ENCODE measurements around the gene APEH. TPM values are rescaled to one million over a fixed set of nuclear protein-coding genes. Genes with fewer than 3 reads are reported as not detected.

Gene APEH
- total and polyA plus RNA-seq, 4 donors, result 65.1 to 94.1 (median 87.5) TPM

GRCh38 chr3:49680493-49681231, 6.5 kb downstream of the APEH start (continued):
- TF ChIP-seq, protein P1, sequence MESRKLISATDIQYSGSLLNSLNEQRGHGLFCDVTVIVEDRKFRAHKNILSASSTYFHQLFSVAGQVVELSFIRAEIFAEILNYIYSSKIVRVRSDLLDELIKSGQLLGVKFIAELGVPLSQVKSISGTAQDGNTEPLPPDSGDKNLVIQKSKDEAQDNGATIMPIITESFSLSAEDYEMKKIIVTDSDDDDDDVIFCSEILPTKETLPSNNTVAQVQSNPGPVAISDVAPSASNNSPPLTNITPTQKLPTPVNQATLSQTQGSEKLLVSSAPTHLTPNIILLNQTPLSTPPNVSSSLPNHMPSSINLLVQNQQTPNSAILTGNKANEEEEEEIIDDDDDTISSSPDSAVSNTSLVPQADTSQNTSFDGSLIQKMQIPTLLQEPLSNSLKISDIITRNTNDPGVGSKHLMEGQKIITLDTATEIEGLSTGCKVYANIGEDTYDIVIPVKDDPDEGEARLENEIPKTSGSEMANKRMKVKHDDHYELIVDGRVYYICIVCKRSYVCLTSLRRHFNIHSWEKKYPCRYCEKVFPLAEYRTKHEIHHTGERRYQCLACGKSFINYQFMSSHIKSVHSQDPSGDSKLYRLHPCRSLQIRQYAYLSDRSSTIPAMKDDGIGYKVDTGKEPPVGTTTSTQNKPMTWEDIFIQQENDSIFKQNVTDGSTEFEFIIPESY (IDR thresholded peaks at IDR 0.05), result no peak
- no peak for TF ChIP-seq SP1 (IDR thresholded peaks at IDR 0.05)

GRCh38 chr3:49681232-49681522, 7.0 kb downstream of the APEH start:
- DNase-seq (ENCODE audit: low spot score), result no peak
- Histone ChIP-seq H3K4me1 (ENCODE audit: control insufficient read depth in 4 of 4, insufficient read depth in 4 of 4, low read length in 3 of 4) (peaks cover 0 to 5% (median 2%) of the 10 kb centered on the region in 4 donors), H3K27ac (ENCODE audit: low read depth in 1 of 2, low read length in 2 of 2) (no peak overlapping the region), H3K4me3 (ENCODE audit: low read depth in 1 of 3, low read length in 3 of 3) (no peak overlapping the region), H3K36me3 (ENCODE audit: control insufficient read depth in 4 of 4, insufficient read depth in 3 of 4, low read depth in 1 of 4, low read length in 3 of 4) (peaks cover 17 to 78% (median 57%) of the 10 kb centered on the region in 4 donors), H3K9ac (ENCODE audit: low read depth in 1 of 2, low read length in 2 of 2) (no peak overlapping the region), H3K27me3 (ENCODE audit: control insufficient read depth in 4 of 4, insufficient read depth in 4 of 4, low read length in 3 of 4) (no peaks in the 10 kb centered on the region), H3K9me3 (ENCODE audit: control insufficient read depth in 4 of 4, low read length in 3 of 4) (no peaks in the 10 kb centered on the region)
- 98% methylated on average over 2 of the region's 2 CpGs for WGBS
- TF ChIP-seq NR2F2 (IDR thresholded peaks at IDR 0.05) (no peak), FOXA2 (IDR thresholded peaks at IDR 0.05) (no peak), RAD21 (IDR thresholded peaks at IDR 0.05) (no peak), FOXA1 (IDR thresholded peaks at IDR 0.05) (no peak), RXRA (IDR thresholded peaks at IDR 0.05) (no peak)
- TF ChIP-seq, protein P2, sequence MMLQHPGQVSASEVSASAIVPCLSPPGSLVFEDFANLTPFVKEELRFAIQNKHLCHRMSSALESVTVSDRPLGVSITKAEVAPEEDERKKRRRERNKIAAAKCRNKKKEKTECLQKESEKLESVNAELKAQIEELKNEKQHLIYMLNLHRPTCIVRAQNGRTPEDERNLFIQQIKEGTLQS (IDR thresholded peaks at IDR 0.05), result no peak

GRCh38 chr3:49681543-49681942, 7.4 kb downstream of the APEH start:
- TF ChIP-seq, protein P1 (IDR thresholded peaks at IDR 0.05), result no peak
- TF ChIP-seq EGR1 (IDR thresholded peaks at IDR 0.05; ENCODE audit: low read depth in 2 of 2), result no peak
- no peak for TF ChIP-seq RXRA (IDR thresholded peaks at IDR 0.05)
- TF ChIP-seq REST (IDR thresholded peaks at IDR 0.05), result no peak
- TF ChIP-seq CTCF (IDR thresholded peaks at IDR 0.05; ENCODE audit: low read depth, low read length, missing input control), result no peak
- no peak for TF ChIP-seq TAF1 (conservative IDR thresholded peaks at IDR 0.05)
- no peak for TF ChIP-seq HNF4A (conservative IDR thresholded peaks at IDR 0.05)
- no peak for TF ChIP-seq FOXA1 (IDR thresholded peaks at IDR 0.05)
- no peak for TF ChIP-seq SP1 (IDR thresholded peaks at IDR 0.05)
- no peak for TF ChIP-seq JUND (IDR thresholded peaks at IDR 0.05)
- no peak for TF ChIP-seq HNF4G (IDR thresholded peaks at IDR 0.05)
- no peak for TF ChIP-seq YY1 (IDR thresholded peaks at IDR 0.05)
- no peak for TF ChIP-seq FOXA2 (IDR thresholded peaks at IDR 0.05)
- no peak for TF ChIP-seq RAD21 (IDR thresholded peaks at IDR 0.05)
- Histone ChIP-seq H3K9ac (ENCODE audit: low read depth in 1 of 2, low read length in 2 of 2) (no peak overlapping the region), H3K4me3 (ENCODE audit: low read depth in 1 of 3, low read length in 3 of 3) (no peak overlapping the region), H3K27me3 (ENCODE audit: control insufficient read depth in 4 of 4, insufficient read depth in 4 of 4, low read length in 3 of 4) (no peaks in the 10 kb centered on the region), H3K9me3 (ENCODE audit: control insufficient read depth in 4 of 4, low read length in 3 of 4) (no peaks in the 10 kb centered on the region), H3K36me3 (ENCODE audit: control insufficient read depth in 4 of 4, insufficient read depth in 3 of 4, low read depth in 1 of 4, low read length in 3 of 4) (peaks cover 15 to 74% (median 56%) of the 10 kb centered on the region in 4 donors), H3K4me1 (ENCODE audit: control insufficient read depth in 4 of 4, insufficient read depth in 4 of 4, low read length in 3 of 4) (peaks cover 0 to 5% (median under 1%) of the 10 kb centered on the region in 4 donors), H3K27ac (ENCODE audit: low read depth in 1 of 2, low read length in 2 of 2) (no peak overlapping the region)
- 87% methylated on average over 4 of the region's 4 CpGs for whole genome bisulfite sequencing
- DNase-seq (ENCODE audit: low spot score), result no peak

Data from liver (tissue), 9 donors.